ENCODE results near the gene PRMT1. TPM values are rescaled to one million over a fixed set of nuclear protein-coding genes. Genes with fewer than 3 reads are reported as not detected.

PRMT1 gene
- total RNA-seq, 1 experiment from 2014 or later, result 527 TPM

DNA sequence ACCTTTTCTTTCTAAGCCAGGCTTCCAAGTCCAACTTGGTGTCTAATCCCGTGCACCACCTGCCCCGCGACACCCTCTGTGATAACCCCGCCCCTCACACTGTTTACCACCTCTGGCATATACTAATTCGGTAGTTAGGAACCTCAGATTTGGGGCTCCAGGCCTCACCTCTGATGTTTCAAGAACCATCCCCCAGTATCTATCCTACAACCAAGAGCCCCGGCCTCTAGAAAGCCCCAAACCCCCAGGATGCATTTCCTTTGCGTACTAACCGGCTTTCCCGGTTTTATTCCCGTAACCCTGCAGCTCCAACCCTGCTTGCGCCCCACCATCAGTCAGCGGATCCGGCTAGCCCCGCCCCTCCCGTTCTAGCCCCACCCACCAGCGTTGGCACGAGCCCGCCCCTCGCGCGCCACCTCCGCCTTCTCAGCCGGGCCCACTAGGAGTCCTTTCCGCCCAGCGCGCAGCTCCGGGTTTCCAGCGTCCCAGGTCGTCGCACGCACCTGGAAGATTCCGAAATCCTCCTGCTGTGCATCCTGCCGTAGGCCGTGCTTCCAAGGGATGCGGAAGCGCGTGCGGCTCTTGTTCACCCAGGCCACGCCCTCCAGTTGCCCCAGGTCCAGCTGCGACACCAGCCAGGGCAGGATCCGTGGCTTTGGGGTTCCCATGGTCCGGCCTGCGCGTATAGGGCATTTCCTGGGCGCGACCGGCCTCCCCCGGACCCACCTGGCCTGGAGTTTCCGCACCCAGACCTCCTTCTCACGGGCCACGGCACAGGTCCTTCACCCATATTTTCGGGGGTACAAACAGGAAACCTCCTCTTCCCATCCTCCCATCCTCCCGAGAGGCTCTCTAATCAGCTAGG, 12.7 kb upstream of the PRMT1 start (continued):
- TF ChIP-seq GTF2I (CRISPR knock-in tag; conservative IDR thresholded peaks at IDR 0.05), result no peak
- TF ChIP-seq HMGA2 (CRISPR knock-in tag; IDR thresholded peaks at IDR 0.05), result no peak
- TF ChIP-seq CREB1 (CRISPR knock-in tag; IDR thresholded peaks at IDR 0.05), result no peak
- no peak for TF ChIP-seq ZNF263 (CRISPR knock-in tag; IDR thresholded peaks at IDR 0.05; ENCODE audit: low read depth)
- TF ChIP-seq ZBTB43 (CRISPR knock-in tag; IDR thresholded peaks at IDR 0.05), result peak; percentile 77; the same call in 1 of the 2 replicates
- TF ChIP-seq MAX (CRISPR knock-in tag; IDR thresholded peaks at IDR 0.05), result peak; percentile 74; the same call in 1 of the 2 replicates
- TF ChIP-seq FOXJ3 (CRISPR knock-in tag; IDR thresholded peaks at IDR 0.05; ENCODE audit: borderline replicate concordance), result no peak
- TF ChIP-seq JAZF1 (CRISPR knock-in tag; IDR thresholded peaks at IDR 0.05), result no peak
- no peak for TF ChIP-seq ATF1 (CRISPR knock-in tag; IDR thresholded peaks at IDR 0.05)
- TF ChIP-seq ZNF423 (CRISPR knock-in tag; IDR thresholded peaks at IDR 0.05), result peak; percentile 94
- TF ChIP-seq, protein P1, sequence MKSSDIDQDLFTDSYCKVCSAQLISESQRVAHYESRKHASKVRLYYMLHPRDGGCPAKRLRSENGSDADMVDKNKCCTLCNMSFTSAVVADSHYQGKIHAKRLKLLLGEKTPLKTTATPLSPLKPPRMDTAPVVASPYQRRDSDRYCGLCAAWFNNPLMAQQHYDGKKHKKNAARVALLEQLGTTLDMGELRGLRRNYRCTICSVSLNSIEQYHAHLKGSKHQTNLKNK (CRISPR knock-in tag; IDR thresholded peaks at IDR 0.05), result 0 out of 2 replicates have a peak, but pooled peaks have one; percentile 43
- no peak for TF ChIP-seq TCF7 (CRISPR knock-in tag; IDR thresholded peaks at IDR 0.05; ENCODE audit: low read depth)
- TF ChIP-seq JUN (CRISPR knock-in tag; IDR thresholded peaks at IDR 0.05), result 0 out of 2 replicates have a peak, but pooled peaks have one; percentile 18
- no peak for TF ChIP-seq IRF2 (CRISPR knock-in tag; IDR thresholded peaks at IDR 0.05; ENCODE audit: borderline replicate concordance, low read depth)
- no peak for TF ChIP-seq ELF4 (CRISPR knock-in tag; IDR thresholded peaks at IDR 0.05; ENCODE audit: low read depth)
- TF ChIP-seq TP53 (CRISPR knock-in tag; IDR thresholded peaks at IDR 0.05), result no peak
- 0 out of 2 replicates have a peak, but pooled peaks have one; percentile 23 for TF ChIP-seq SMAD4 (CRISPR knock-in tag; IDR thresholded peaks at IDR 0.05)
- TF ChIP-seq, protein P2, sequence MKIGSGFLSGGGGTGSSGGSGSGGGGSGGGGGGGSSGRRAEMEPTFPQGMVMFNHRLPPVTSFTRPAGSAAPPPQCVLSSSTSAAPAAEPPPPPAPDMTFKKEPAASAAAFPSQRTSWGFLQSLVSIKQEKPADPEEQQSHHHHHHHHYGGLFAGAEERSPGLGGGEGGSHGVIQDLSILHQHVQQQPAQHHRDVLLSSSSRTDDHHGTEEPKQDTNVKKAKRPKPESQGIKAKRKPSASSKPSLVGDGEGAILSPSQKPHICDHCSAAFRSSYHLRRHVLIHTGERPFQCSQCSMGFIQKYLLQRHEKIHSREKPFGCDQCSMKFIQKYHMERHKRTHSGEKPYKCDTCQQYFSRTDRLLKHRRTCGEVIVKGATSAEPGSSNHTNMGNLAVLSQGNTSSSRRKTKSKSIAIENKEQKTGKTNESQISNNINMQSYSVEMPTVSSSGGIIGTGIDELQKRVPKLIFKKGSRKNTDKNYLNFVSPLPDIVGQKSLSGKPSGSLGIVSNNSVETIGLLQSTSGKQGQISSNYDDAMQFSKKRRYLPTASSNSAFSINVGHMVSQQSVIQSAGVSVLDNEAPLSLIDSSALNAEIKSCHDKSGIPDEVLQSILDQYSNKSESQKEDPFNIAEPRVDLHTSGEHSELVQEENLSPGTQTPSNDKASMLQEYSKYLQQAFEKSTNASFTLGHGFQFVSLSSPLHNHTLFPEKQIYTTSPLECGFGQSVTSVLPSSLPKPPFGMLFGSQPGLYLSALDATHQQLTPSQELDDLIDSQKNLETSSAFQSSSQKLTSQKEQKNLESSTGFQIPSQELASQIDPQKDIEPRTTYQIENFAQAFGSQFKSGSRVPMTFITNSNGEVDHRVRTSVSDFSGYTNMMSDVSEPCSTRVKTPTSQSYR (CRISPR knock-in tag; IDR thresholded peaks at IDR 0.05), result no peak
- peak; percentile 87 for TF ChIP-seq ZNF121 (CRISPR knock-in tag; IDR thresholded peaks at IDR 0.05)
- TF ChIP-seq NR3C1 (CRISPR knock-in tag; conservative IDR thresholded peaks at IDR 0.05; ENCODE audit: low read depth), result no peak
- peak; percentile 88 for TF ChIP-seq ARID4B (CRISPR knock-in tag; IDR thresholded peaks at IDR 0.05; ENCODE audit: borderline replicate concordance)
- no peak for TF ChIP-seq SOX15 (CRISPR knock-in tag; IDR thresholded peaks at IDR 0.05)

Data from WTC11 (cell line).